Effector memory CD4-positive, alpha-beta T cell (primary cell): ENCODE results near the gene TMEM202.

ENCODE experiments used
- DNase-seq, 3 donors: peaks; one replicate each; pipeline ENCODE4 v3.0.0-alpha.2; 2020
- H3K27ac ChIP-seq: 2 replicates; pipeline ENCODE4 v1.7.0; 2013; ENCODE audit warnings: mild to moderate bottlenecking, low read length, moderate library complexity; ENCODE audit not compliant: insufficient read depth, poor library complexity, severe bottlenecking
- H3K27me3 ChIP-seq: replicated peaks from 2 replicates; pipeline ENCODE4 v1.7.0; 2013; ENCODE audit warnings: mild to moderate bottlenecking, low read length; ENCODE audit not compliant: insufficient read depth, control insufficient read depth, poor library complexity, severe bottlenecking
- H3K36me3 ChIP-seq: 2 replicates; pipeline ENCODE4 v1.7.0; 2013; ENCODE audit warnings: mild to moderate bottlenecking, low read length, moderate library complexity; ENCODE audit not compliant: control insufficient read depth, insufficient read depth
- H3K4me1 ChIP-seq: 2 replicates; pipeline ENCODE4 v1.7.0; 2013; ENCODE audit warnings: low read length, mild to moderate bottlenecking; ENCODE audit not compliant: control insufficient read depth, insufficient read depth, poor library complexity, severe bottlenecking
- H3K4me3 ChIP-seq: 2 replicates; pipeline ENCODE4 v1.7.0; 2013; ENCODE audit warnings: low read length, low read depth, mild to moderate bottlenecking; ENCODE audit not compliant: insufficient read depth, poor library complexity, severe bottlenecking
- H3K9me3 ChIP-seq: 2 replicates; pipeline ENCODE4 v1.7.0; 2013; ENCODE audit warnings: mild to moderate bottlenecking, low read length, moderate library complexity; ENCODE audit not compliant: control insufficient read depth
- total RNA-seq, 3 donors: gene quantifications; one replicate each; lab custom pipeline; 2026; lab: John Stamatoyannopoulos, UW

The TMEM202 gene, protein sequence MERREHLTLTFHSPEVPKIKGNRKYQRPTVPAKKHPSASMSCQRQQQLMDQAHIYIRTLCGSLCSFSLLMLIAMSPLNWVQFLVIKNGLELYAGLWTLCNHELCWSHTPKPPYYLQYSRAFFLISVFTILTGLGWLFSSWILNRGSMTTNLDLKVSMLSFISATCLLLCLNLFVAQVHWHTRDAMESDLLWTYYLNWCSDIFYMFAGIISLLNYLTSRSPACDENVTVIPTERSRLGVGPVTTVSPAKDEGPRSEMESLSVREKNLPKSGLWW
- total RNA-seq, result 0 reads per million in 3 donors

DNA sequence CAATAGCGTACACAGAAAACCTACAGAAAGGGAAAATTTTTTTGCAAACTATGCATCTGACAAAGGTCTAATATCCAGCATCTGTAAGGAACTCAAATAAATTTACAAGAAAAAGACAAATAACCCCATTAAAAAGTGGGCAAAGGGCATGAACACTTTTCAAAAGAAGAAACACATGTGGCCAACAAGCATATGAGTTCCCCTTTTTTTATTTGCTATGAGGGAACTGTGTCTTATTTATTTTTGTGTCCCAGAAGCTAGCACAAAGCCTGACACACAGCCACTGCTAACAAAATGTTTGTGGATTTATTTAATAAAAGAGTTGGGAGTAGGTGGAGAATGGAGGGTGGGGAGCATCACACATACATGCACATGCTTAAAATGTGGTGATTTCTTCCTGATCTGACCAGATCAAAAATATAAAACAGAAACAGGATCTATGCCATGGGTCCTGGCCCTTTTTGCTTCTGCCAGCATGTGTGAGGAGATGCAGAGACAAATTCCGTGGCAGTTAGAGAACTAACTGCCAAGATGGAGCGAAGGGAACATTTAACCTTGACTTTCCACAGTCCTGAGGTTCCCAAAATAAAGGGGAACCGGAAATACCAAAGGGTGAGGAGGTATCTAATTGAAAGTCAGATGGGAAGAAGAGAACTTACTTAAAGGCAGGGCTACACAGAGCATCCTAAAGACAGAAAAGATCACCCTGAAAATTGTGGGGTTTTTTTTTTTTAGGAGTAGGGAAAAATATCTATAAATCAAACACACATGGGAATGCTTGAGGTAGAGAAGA is at the start of gene TMEM202:
Gene TMEM202, plus strand, starts transcription at position 510 of the 793 bp plus-strand sequence. Its CDS starts 22 bp downstream, at position 532.
- H3K27me3 ChIP-seq, result no peaks in the 10 kb centered on the region
- no peaks in the 10 kb centered on the region for H3K4me1 ChIP-seq
- no peaks in the 10 kb centered on the region for H3K36me3 ChIP-seq
- no peak within 1 kb of the TSS for H3K27ac ChIP-seq
- H3K9me3 ChIP-seq, result no peaks in the 10 kb centered on the region
- no peak within 1 kb of the TSS for H3K4me3 ChIP-seq
- no peak for DNase-seq

DNA sequence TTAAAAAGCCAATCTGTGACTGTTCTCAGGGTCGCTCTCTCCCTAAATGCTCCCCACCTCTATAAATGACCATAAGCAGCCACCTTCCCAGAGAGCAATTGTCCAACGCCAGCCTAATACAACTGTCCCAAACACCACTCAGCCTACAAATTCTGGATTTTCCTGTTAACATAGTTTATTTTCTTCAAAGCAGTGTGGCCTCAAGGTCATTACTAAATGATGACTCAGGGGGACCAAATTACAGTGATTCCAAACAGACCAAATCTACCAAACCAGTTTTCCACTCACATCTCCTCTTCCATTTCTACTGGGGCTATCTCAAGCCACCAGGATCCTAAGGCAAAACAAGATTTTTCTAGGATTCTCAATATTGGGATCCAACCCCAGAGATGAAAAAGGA is 44.8 kb upstream of the TMEM202 start:
- Histone ChIP-seq H3K9me3 (no peaks in the 10 kb centered on the region), H3K27me3 (no peaks in the 10 kb centered on the region), H3K36me3 (peaks cover 72% of the 10 kb centered on the region), H3K4me1 (no peaks in the 10 kb centered on the region), H3K27ac (no peak overlapping the region), H3K4me3 (no peak overlapping the region)
- no peak for DNase-seq

DNA sequence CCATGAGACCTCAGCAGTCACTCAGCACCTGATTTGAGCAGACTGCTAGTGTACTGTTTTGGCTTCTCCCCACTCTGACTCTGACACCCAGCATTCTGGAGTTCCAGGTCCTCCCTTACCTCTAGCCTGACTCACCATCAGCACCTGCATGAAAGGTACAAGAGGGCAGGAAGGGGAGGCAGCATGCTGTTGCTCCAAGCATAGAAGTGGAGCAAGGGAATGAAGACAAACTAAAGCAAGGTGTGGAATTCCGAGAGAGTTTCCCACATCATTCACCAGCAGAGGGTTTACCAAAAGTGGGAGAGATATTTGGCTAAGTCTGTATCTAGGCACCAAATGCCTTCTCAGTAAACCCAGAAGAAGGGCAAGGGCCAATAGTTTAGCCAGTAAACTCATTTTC is 43.6 kb upstream of the TMEM202 start:
- Histone ChIP-seq H3K9me3 (no peaks in the 10 kb centered on the region), H3K27ac (no peak overlapping the region), H3K27me3 (no peaks in the 10 kb centered on the region), H3K36me3 (peaks cover 64% of the 10 kb centered on the region), H3K4me3 (no peak overlapping the region), H3K4me1 (peaks cover 5% of the 10 kb centered on the region)
- DNase-seq, result no peak

GRCh38 chr15:72358121-72358520 is 40.0 kb upstream of the TMEM202 start:
- no peak overlapping the region for H3K4me3 ChIP-seq
- H3K9me3 ChIP-seq, result no peaks in the 10 kb centered on the region
- no peaks in the 10 kb centered on the region for H3K27me3 ChIP-seq
- H3K27ac ChIP-seq, result no peak overlapping the region
- no peak for DNase-seq
- H3K36me3 ChIP-seq, result peaks cover 39% of the 10 kb centered on the region
- peaks cover 5% of the 10 kb centered on the region for H3K4me1 ChIP-seq

DNA sequence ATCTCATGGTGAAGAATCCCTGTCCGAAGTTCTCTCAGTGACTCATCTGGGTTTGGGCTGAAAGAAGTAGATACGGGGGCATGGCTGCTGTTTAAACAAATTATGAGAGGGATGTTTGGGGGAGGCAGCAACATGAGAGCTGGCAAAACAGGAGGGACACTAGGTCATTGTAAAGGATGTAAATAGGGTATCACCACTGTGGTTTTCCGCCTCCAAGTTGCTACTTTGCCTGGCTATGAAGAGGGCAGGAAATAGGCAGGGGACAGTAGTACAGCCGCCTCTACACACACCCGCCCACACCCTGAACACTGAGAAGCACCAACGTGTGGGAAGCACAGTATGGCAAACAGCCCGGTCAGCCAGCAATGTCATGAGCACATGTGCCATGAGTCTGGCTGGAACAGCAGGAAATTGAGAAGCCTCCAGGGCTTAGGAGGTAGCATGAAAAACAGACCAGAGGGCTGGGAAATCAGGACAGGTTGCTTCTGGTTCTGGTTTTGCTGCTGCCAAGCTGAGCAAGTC is 39.4 kb upstream of the TMEM202 start:
- H3K4me1 ChIP-seq, result peaks cover 5% of the 10 kb centered on the region
- no peaks in the 10 kb centered on the region for H3K9me3 ChIP-seq
- no peak overlapping the region for H3K4me3 ChIP-seq
- no peak for DNase-seq
- no peaks in the 10 kb centered on the region for H3K27me3 ChIP-seq
- H3K27ac ChIP-seq, result no peak overlapping the region
- peaks cover 34% of the 10 kb centered on the region for H3K36me3 ChIP-seq

- no peak overlapping the region for H3K4me3 ChIP-seq
- no peaks in the 10 kb centered on the region for H3K27me3 ChIP-seq
- DNase-seq, result no peak
- H3K9me3 ChIP-seq, result no peaks in the 10 kb centered on the region
- H3K4me1 ChIP-seq, result peaks cover 11% of the 10 kb centered on the region
- H3K36me3 ChIP-seq, result peaks cover 10% of the 10 kb centered on the region
- H3K27ac ChIP-seq, result no peak overlapping the region
Measured at GRCh38 chr15:72361176-72361575, 36.9 kb upstream of the TMEM202 start.

GRCh38 chr15:72365844-72366243 is 32.3 kb upstream of the TMEM202 start:
- no peak overlapping the region for H3K27ac ChIP-seq
- DNase-seq, result peak in 1 of 3 donors; percentile 7
- H3K36me3 ChIP-seq, result peaks cover 8% of the 10 kb centered on the region
- H3K4me1 ChIP-seq, result peaks cover 6% of the 10 kb centered on the region
- H3K4me3 ChIP-seq, result no peak overlapping the region
- no peaks in the 10 kb centered on the region for H3K9me3 ChIP-seq
- H3K27me3 ChIP-seq, result no peaks in the 10 kb centered on the region

DNA sequence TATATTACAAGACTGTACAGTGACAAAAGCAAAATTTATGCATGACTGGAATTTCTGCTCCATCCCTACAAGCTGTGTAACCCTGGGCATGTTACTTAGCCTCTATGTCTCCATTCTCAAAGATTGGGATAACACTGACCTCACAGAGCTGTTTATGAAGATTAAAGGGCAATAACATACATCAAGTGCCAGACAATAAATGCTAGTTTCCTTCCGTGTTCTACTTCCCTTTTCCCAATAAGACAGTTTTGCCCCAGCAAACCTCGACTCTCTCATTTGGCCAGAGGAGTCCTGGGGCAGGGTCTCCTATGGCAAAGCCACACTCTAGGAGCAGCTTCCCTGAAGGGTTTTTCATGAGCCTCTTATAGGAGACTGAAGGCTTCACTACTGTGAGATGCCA is 29.8 kb upstream of the TMEM202 start:
- Histone ChIP-seq H3K4me3 (no peak overlapping the region), H3K27ac (no peak overlapping the region), H3K4me1 (peaks cover 6% of the 10 kb centered on the region), H3K27me3 (no peaks in the 10 kb centered on the region), H3K36me3 (peaks cover 8% of the 10 kb centered on the region), H3K9me3 (no peaks in the 10 kb centered on the region)
- no peak for DNase-seq

DNA sequence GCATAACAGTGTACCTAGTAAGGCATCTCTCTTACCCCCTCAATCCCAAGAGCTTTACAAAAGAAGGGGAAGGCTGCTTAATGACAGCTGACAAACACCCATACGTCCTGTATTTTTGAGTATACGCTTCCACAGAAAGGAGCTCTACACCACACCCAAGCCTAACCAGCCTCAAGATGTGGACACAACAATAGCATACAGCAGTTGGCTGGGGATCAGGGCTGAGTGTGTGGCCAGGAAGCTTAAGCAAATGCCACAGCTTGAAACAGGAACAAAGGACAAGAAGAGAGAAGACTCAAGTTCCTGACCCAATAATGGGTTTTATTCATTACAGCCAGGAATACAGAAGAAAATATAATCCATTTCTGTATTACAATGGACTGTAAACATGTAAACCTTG is 29.2 kb upstream of the TMEM202 start:
- no peaks in the 10 kb centered on the region for H3K27me3 ChIP-seq
- no peak for DNase-seq
- H3K9me3 ChIP-seq, result no peaks in the 10 kb centered on the region
- H3K4me3 ChIP-seq, result no peak overlapping the region
- peaks cover 6% of the 10 kb centered on the region for H3K4me1 ChIP-seq
- no peak overlapping the region for H3K27ac ChIP-seq
- peaks cover 8% of the 10 kb centered on the region for H3K36me3 ChIP-seq

DNA sequence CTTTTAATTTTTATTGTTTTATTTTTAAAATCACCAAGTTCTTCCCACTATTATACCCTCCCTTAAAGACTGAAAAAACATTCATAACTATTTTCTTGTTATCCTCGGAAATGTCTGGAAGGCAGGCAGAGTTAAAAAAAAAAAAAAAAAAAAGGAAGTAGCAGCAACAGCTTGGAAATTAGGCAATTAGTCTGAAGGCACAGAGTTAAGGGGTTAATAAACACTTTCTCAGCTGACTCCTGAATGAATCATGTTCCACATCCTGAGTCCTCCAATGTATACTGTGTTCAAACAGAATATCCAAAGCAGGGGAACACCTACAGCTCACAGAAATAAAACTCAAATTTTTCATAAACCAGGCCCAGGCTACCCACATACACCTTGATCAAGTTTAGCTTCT is 28.1 kb upstream of the TMEM202 start:
- Histone ChIP-seq H3K27me3 (no peaks in the 10 kb centered on the region), H3K4me3 (no peak overlapping the region), H3K4me1 (peaks cover 16% of the 10 kb centered on the region), H3K9me3 (no peaks in the 10 kb centered on the region), H3K27ac (no peak overlapping the region), H3K36me3 (peaks cover 8% of the 10 kb centered on the region)
- DNase-seq, result no peak
